ENCODE measurements around the gene MAP4K2. TPM values are rescaled to one million over a fixed set of nuclear protein-coding genes. Genes with fewer than 3 reads are reported as not detected.
A peak's percentile ranks its signal among the peaks of the same experiment; 100 is the strongest.

Gene MAP4K2
- total RNA-seq, 6 experiments from 2014 or later = 18.0 to 21.6 (median 20.9) TPM

DNA sequence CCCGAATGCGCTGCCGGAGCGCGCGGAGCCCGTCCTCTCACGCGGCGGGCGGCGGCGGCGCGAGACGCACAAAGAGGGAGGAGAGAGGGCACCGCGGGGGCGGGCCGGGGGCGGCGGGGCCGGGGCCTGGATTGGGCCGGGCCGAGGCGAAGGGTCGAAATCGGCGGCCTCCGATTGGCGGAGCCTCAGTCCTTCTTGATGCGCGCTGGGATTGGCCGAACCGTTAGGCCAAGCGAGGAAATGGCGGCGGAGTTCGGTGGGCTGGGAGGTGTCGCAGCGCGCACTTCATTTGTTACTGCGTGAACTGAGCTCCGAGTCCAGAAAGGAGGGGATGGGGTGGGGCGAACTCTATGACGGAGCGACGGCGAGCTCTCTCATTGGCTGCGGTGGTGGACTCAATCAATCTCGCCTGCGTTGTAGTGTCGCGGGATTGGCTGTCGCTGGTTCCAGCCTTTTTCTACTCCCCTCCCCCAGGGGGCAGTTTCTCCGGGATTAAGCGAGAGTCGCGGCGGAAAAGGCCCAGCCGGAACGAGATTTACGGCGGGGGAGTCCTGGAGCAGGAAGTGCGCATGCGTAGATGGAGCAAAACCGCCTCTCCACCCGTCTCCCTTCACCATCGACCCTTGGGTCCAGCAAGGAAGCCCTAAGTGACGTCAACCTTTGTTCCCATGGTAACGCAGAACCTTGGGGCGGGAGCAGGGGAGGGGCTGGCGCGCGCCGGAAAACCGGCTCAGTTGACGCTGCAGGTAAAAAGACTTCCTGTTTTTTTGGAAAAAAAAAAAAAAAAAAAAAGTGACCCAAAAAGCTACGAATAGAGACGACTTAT lies 24.3 kb downstream of the MAP4K2 start, which contains the start of gene SF1:
Gene SF1 (minus strand): TSS at position 70 of the 826 bp plus-strand sequence. CDS start 150 bp downstream, outside the sequence.
- DNase-seq = peak; percentile 100
- Mint-ChIP-seq H3K27ac (peak within 1 kb of the TSS; percentile 98), H3K9me3 (no peaks in the 10 kb centered on the region), H3K36me3 (ENCODE audit: low read depth) (peaks cover 32% of the 10 kb centered on the region), H3K4me3 (peak within 1 kb of the TSS; percentile 99), H3K27me3 (ENCODE audit: insufficient read depth) (peaks cover 8% of the 10 kb centered on the region), H3K4me1 (ENCODE audit: low read depth) (peaks cover 35% of the 10 kb centered on the region)
- TF ChIP-seq, protein P1, sequence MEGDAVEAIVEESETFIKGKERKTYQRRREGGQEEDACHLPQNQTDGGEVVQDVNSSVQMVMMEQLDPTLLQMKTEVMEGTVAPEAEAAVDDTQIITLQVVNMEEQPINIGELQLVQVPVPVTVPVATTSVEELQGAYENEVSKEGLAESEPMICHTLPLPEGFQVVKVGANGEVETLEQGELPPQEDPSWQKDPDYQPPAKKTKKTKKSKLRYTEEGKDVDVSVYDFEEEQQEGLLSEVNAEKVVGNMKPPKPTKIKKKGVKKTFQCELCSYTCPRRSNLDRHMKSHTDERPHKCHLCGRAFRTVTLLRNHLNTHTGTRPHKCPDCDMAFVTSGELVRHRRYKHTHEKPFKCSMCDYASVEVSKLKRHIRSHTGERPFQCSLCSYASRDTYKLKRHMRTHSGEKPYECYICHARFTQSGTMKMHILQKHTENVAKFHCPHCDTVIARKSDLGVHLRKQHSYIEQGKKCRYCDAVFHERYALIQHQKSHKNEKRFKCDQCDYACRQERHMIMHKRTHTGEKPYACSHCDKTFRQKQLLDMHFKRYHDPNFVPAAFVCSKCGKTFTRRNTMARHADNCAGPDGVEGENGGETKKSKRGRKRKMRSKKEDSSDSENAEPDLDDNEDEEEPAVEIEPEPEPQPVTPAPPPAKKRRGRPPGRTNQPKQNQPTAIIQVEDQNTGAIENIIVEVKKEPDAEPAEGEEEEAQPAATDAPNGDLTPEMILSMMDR (IDR thresholded peaks at IDR 0.05) = no peak

DNA sequence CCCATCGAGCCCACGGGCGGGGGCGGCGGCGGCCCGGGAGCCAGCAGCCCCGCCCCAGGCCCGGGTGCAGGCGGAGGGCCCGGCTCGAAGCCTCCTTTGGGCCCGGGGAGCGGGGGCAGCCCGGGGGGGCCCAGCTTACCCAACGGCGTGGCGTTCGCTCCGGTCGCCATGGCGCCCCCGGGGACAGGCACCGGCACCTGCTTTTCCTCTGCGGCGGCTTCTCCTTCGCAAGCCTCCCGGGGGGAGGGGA lies 24.9 kb downstream of the MAP4K2 start:
- Mint-ChIP-seq H3K36me3 (ENCODE audit: low read depth) (peaks cover 38% of the 10 kb centered on the region), H3K9me3 (no peaks in the 10 kb centered on the region), H3K27me3 (ENCODE audit: insufficient read depth) (peaks cover 8% of the 10 kb centered on the region), H3K27ac (peak overlapping the region; percentile 98), H3K4me1 (ENCODE audit: low read depth) (peaks cover 35% of the 10 kb centered on the region), H3K4me3 (peak overlapping the region; percentile 95)
- no peak for DNase-seq
- TF ChIP-seq, protein P1 (IDR thresholded peaks at IDR 0.05) = no peak

DNA sequence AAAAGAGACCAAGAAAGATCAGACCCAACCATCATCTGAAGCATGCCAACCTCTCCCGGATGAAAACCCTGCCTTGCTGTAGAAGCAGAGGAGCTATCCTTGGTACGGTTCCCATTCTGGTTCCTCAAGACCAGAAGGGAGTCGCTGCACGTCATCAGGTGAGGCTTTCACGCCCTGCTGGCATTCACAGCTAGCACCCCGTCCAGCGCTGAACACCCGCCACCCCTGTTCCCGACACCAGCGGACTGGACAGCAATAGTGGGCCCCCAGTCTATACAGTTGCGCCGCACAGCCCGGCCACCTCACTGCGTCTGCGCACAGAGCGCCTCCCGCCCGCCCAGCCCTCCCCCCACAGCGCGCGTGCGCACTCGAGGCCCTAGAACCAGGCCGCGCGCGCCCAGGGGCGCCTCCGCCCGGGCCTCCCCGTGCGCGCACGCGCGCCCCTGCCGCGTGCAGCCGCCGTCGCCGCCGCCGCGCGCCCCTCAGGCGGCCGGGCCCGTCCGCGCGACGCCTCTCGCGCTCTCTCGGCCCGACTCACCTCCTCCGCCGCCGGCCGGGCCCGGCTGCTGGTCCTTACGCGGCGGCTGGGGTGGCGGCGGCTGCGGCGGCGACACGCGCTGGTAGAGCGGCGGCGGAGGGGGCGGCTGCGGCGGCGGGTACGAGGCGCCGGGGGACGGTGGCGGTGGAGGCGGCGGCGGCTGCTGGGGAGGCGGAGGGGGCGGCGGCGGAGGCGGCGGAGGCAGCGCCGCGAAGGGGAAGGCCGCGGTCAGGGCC lies 25.4 kb downstream of the MAP4K2 start:
- DNase-seq = peak; percentile 78

DNA sequence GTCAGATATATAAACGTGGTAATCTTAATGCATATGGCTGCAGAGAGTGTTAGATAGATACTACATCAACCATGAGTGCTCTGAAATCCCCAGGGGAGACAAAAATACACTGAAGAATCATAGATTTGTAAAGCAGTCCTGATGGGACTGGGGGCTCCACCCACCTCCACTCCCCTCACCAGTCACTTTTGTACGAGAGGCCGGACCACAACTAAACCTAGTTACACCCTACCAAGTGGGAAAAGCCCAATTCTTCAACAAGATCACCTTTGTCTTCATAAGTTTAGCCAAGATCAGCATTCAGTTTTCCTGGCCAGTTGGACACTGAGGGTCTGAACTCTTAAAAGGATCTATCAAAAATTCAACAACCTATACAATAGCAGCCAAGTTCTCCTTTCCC lies 26.1 kb downstream of the MAP4K2 start:
- DNase-seq = no peak
- Mint-ChIP-seq H3K36me3 (ENCODE audit: low read depth) (peaks cover 51% of the 10 kb centered on the region), H3K4me1 (ENCODE audit: low read depth) (peaks cover 46% of the 10 kb centered on the region), H3K9me3 (no peaks in the 10 kb centered on the region), H3K27ac (peak overlapping the region; percentile 86), H3K27me3 (ENCODE audit: insufficient read depth) (peaks cover 8% of the 10 kb centered on the region), H3K4me3 (peak overlapping the region; percentile 99)
- TF ChIP-seq, protein P1 (IDR thresholded peaks at IDR 0.05) = no peak

More for the DNA sequence above, 25.4 kb downstream of the MAP4K2 start:
- peaks cover 38% of the 10 kb centered on the region for H3K4me1 Mint-ChIP-seq (ENCODE audit: low read depth)
- H3K4me3 Mint-ChIP-seq = peak overlapping the region; percentile 99
- peak overlapping the region; percentile 86 for H3K27ac Mint-ChIP-seq
- H3K27me3 Mint-ChIP-seq (ENCODE audit: insufficient read depth) = peaks cover 8% of the 10 kb centered on the region
- H3K36me3 Mint-ChIP-seq (ENCODE audit: low read depth) = peaks cover 43% of the 10 kb centered on the region
- TF ChIP-seq, protein P1 (IDR thresholded peaks at IDR 0.05) = no peak
- no peaks in the 10 kb centered on the region for H3K9me3 Mint-ChIP-seq

DNA sequence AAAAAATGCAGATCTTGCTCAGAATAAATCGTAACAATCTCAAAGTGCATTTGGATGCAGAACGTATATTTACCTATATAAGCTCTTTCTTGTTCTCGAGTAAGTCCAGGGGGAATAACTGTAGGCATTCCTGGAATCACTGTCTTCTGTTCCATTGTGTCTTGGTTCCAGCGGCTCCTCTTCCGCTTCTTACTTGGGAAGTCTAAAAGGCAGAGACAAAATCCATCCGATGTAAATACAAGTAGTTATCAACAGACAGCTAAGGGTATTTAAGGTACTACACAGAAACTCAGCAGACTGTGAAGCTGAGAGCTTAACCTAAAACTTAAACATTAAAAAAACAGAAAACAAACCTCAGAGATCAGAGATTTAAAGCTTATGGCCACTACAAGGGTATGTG lies 26.6 kb downstream of the MAP4K2 start:
- Mint-ChIP-seq H3K9me3 (no peaks in the 10 kb centered on the region), H3K27me3 (ENCODE audit: insufficient read depth) (peaks cover 8% of the 10 kb centered on the region), H3K4me3 (peak overlapping the region; percentile 99), H3K36me3 (ENCODE audit: low read depth) (peaks cover 55% of the 10 kb centered on the region), H3K27ac (peak overlapping the region; percentile 86; the same call in 1 of the 2 replicates), H3K4me1 (ENCODE audit: low read depth) (peaks cover 46% of the 10 kb centered on the region)
- no peak for DNase-seq
- TF ChIP-seq, protein P1 (IDR thresholded peaks at IDR 0.05) = no peak

Measured in HFFc6 (cell line).